Left colon (tissue), 2 donors: ENCODE results near the gene NXPE3. TPM values are rescaled to one million over a fixed set of nuclear protein-coding genes. Genes with fewer than 3 reads are reported as not detected.
"Not testable (repeated sequence)": the region's sequence is repeated elsewhere in the genome, so short reads cannot be mapped to it uniquely, and the experiment has no call there.

ENCODE experiments used
- ATAC-seq: fragments of 200-7000 bp; cut with Tn5 transposase; one replicate; pipeline ENCODE4 v1.9.1; 2020; ENCODE audit warnings: mild to moderate bottlenecking, moderate library complexity
- DNase-seq, 2 donors: peaks; one replicate each; pipeline ENCODE4 v3.0.0-alpha.2; 2020
- intact Hi-C, 2 donors: fragments of 100-400 bp; cut with DNase I in 1 of 2; cut with micrococcal nuclease in 1 of 2; formaldehyde crosslinking; loops; one replicate each; pipeline versions ENCODE4 v1.11.2 to v1.14.0; 2022; cut with DNase I, micrococcal nuclease
- total RNA-seq, 2 donors: library from RNA; stranded (reverse); fragmentation: NEBNext Ultra II Directional; extraction: Animal tissue kit (Norgen Biotek cat#: 25700); gene quantifications; one replicate each; pipeline ENCODE4 v1.2.1, GENCODE V29; 2021
- donor health status: DM: no; HTN: no; CAD: no.
- donor health status: DM: yes; HTN: yes; CAD: no.

The NXPE3 gene
- total RNA-seq, 2 donors from 2014 or later: 2.7 to 5.4 TPM

DNA sequence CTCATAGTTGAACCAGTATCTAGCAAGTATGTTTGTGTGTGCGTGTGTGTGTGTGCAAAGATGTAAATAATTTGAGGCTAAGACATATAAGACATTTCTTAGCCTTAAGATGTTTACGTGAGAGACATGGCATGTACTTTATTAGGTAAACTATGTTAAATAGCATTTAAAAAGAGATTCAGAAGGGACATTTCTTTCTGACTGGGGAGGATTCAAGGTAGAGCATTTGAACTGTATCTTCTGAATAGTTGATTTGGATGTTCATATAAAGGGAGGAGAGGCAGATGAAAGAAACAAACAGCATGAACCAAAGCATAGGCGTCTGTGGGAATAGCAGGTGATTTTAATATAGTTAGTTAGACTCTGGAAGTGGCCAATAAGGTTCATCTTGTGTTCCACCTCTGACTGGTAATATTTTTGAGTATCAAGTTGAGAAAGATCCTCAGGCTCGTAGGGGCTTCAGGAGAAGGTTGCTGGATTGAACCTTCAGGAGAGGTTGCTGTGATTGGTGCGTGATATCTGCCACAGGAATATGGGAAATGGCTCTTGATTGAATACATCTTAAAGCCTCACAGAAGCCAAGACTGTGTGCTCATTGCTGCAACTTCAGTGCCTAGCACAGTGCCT, 82.9 kb downstream of the NXPE3 start:
- peak; percentile 9 for ATAC-seq
- intact Hi-C loops: no loop called here
- DNase-seq: no peak

GRCh38 chr3:101862416-101863165, 83.6 kb downstream of the NXPE3 start:
- ATAC-seq (peak; percentile 22), DNase-seq (no peak)
- intact Hi-C loops: no loop called here

DNA sequence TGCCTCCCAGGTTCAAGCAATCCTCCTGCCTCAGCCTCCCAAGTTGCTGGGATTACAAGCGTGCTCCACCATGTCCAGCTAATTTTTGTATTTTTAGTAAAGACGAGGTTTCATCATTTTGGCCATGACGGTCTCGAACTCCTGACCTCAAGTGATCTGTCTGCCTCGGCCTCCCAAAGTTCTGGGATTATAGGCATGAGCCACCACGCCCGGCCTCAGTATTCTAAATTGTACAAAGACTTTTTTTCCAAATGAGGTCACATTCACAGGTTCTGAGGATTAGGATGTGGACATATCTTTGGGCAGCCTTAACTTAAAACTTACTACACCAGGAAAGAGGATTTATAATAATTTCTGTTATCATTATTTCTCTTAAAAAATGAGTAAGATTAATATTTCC, 85.9 kb downstream of the NXPE3 start:
- DNase-seq, ATAC-seq, intact Hi-C loops: not testable (repeated sequence)

DNA sequence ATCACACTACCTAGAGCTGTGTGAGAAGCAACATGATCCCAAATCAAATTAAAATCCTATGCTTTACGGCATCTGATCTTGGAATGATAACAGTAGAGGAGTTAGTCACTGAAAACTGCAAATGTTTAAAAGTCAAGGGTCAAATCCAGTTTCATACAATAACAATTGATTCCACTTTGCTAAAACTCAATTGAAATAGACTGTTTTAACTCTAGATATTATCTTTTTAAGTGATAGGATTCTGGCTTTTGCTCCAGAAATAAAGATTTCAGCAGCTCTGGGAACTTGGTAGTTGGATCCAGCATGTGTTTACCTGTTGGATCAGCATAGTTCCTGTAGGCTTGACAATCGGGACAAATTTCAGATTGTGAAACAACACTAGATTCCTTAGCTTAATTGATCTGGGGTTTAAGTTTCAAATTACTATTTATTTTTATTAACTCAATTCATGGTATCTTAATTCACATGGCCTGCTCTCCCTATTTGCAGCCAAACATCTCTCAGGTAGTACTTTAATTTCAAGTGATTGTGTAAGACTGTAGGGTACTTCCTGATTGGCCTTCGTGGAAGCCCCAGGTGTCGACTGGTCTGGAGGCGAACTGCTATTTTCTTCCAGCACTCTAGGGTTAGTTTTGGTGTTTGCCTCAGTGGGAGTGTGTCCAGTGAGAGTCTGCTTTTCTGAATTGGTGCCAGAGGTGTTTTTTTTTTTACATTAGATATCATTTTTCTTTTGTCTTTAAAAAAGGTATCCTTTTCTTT, 86.9 kb downstream of the NXPE3 start:
- no peak for DNase-seq
- no peak for ATAC-seq
- intact Hi-C loops: no loop called here

DNA sequence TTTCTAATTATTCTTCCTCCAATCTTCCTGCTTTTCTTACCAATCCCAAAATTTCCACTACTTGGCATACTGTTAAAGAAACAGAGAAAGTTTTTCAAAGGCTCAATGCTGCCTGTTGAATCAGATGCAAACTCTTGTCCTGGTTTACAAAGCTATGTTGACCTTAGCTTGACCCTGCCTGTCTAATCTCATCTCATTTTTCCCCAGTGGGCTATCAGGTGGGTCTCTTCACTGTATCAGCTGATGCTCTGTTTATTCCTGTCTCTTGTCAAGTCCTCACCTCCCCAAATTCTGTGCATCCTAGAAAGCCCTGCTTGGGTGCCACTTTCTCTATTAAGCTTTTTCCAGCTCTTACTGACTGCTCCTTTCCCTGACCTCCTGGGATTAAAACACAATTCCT, 88.5 kb downstream of the NXPE3 start:
- ATAC-seq (no peak), DNase-seq (no peak)
- intact Hi-C loops: no loop called here

- DNase-seq (no peak), ATAC-seq (no peak)
- intact Hi-C loops: no loop called here
Measured at GRCh38 chr3:101867996-101868395, 89.0 kb downstream of the NXPE3 start.

- ATAC-seq (peak; percentile 93), DNase-seq (peak; percentile 67 to 81)
- intact Hi-C loops: no loop called here
Measured at GRCh38 chr3:101868534-101869464, 89.8 kb downstream of the NXPE3 start.

- intact Hi-C loops: no loop called here
- DNase-seq (no peak), ATAC-seq (no peak)
Measured at GRCh38 chr3:101870138-101870537, 91.1 kb downstream of the NXPE3 start.

- no peak for DNase-seq
- intact Hi-C loops: no loop called here
- ATAC-seq: no peak
Measured at GRCh38 chr3:101873619-101874018, 94.6 kb downstream of the NXPE3 start.

DNA sequence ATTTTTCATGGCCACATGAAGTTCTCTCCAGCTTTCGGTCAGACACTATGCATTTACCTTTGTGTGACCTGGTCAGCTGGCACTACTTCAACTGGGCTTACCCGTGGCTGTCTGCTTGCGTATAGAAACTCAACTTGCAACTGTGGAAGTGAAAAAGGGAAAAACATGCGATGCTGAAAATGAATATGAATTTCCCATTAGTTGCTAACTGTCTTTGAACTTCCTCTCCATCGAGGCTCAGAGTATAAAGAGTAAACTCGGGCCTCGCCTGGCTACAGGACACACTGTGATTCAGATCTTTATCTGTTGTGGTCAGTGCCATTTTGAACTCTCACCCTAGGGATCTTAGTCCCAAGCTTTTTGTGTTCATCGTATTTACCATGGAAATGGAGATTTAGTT, 97.1 kb downstream of the NXPE3 start:
- ATAC-seq: no peak
- intact Hi-C loops: no loop called here
- DNase-seq: no peak

Other genes starting within 250 kb of the NXPE3 start
- gene TRMT10C, start 217.3 kb upstream of the NXPE3 start, total RNA-seq: 10 to 100 TPM; 15.9 to 20.1 TPM
- gene PCNP, start 205.0 kb upstream of the NXPE3 start, total RNA-seq: 10 to 100 TPM; 87.2 to 99.6 TPM
- gene ZBTB11, start 102.1 kb upstream of the NXPE3 start, total RNA-seq: 10 to 100 TPM; 11.5 to 13.2 TPM
- gene RPL24, start 92.5 kb upstream of the NXPE3 start, total RNA-seq: 100 to 1,000 TPM; 718 to 735 TPM
- 1 to 10 TPM; 4.3 to 5.1 TPM for gene CEP97, start 54.6 kb upstream of the NXPE3 start, total RNA-seq
- 100 to 1,000 TPM in 1 of 2 donors, 10 to 100 TPM in 1; 86.5 to 170 TPM for gene NFKBIZ, start 70.3 kb downstream of the NXPE3 start, total RNA-seq